Mucosa of descending colon (tissue), 3 donors: ENCODE results near the gene TBC1D1. TPM values are rescaled to one million over a fixed set of nuclear protein-coding genes. Genes with fewer than 3 reads are reported as not detected.
A peak's percentile ranks its signal among the peaks of the same experiment; 100 is the strongest.

ENCODE experiments used
- ATAC-seq: fragments of 200-7000 bp; cut with Tn5 transposase; one replicate; pipeline ENCODE4 v1.9.1; 2020; ENCODE audit warnings: mild to moderate bottlenecking, moderate library complexity
- DNase-seq, 3 donors: peaks; one replicate each; pipeline ENCODE4 v3.0.0-alpha.2; 2020
- H3K36me3 ChIP-seq: fragments of 200-600 bp; one replicate; pipeline ENCODE4 v1.8.0; 2021; ENCODE audit warnings: low read depth, mild to moderate bottlenecking
- H3K4me1 ChIP-seq: fragments of 200-600 bp; one replicate; pipeline ENCODE4 v1.8.0; 2021; ENCODE audit warnings: low read depth, mild to moderate bottlenecking
- H3K4me3 ChIP-seq: fragments of 200-600 bp; one replicate; pipeline ENCODE4 v1.8.0; 2021; ENCODE audit warnings: mild to moderate bottlenecking
- H3K9me3 ChIP-seq: fragments of 200-600 bp; one replicate; pipeline ENCODE4 v1.8.0; 2021; ENCODE audit warnings: mild to moderate bottlenecking
- intact Hi-C, 2 donors: fragments of 100-400 bp; cut with DNase I in 1 of 2; cut with micrococcal nuclease in 1 of 2; formaldehyde crosslinking; loops; one replicate each; pipeline versions ENCODE4 v1.11.0 to v1.11.1; 2022; cut with DNase I, micrococcal nuclease
- total RNA-seq, 3 donors: library from RNA; stranded (reverse); fragmentation: NEBNext Ultra II Directional in 2 of 3; extraction: Animal tissue kit (Norgen Biotek cat#: 25700) in 2 of 3; gene quantifications; one replicate each; pipeline versions ENCODE4 v1.2.1 to v1.2.4, GENCODE V29; 2021 to 2023
- TF ChIP-seq, protein P1 (sequence below): fragments of 200-600 bp; IDR thresholded peaks from one replicate; pipeline ENCODE4 v1.8.0; 2022; ENCODE audit warnings: antibody characterized with exemption, mild to moderate bottlenecking
- donor health status: DM: no; HTN: no; CAD: no; lungs with moderate emphysema.
- donor health status: DM: no; HTN: no; CAD: no.
- donor health status: DM: no; HTN: yes; CAD: no.

Gene TBC1D1
- total RNA-seq, 3 donors from 2014 or later = 50.2 to 249 (median 71.6) TPM

DNA sequence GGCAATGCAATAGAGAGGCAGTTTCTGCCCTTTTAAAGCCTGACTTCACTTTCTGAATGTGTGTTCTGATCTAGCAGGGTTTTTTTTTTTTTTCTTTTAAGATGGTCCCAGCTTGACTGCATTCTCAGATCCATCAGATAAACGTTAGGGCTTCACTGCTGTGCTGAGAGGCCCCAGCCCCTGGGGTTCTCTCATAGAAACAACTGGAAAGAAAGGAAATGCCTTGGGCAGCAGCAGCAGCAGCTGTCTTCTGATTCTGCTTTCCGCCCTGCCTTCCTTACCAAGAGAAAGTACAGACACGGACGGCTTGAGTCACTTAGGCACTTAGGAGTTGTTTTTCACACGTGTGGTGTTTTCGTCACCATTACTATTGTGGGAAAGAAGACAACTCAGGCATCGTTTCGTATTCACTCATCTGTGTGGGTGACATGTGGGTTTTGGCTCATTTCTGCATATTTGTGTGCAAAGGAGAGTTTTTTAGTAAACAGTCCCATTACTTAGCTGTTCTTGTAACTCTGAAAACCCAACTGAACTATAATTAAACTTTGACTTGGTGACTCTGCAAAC lies 241.3 kb downstream of the TBC1D1 start:
- peak; percentile 67 for ATAC-seq
- Histone ChIP-seq H3K9me3 (no peaks in the 10 kb centered on the region), H3K4me1 (peaks cover 46% of the 10 kb centered on the region), H3K36me3 (no peaks in the 10 kb centered on the region), H3K4me3 (no peak overlapping the region)
- DNase-seq = peak in 2 of 3 donors; percentile 48 to 68
- intact Hi-C loops = no loop called here
- TF ChIP-seq, protein P1, sequence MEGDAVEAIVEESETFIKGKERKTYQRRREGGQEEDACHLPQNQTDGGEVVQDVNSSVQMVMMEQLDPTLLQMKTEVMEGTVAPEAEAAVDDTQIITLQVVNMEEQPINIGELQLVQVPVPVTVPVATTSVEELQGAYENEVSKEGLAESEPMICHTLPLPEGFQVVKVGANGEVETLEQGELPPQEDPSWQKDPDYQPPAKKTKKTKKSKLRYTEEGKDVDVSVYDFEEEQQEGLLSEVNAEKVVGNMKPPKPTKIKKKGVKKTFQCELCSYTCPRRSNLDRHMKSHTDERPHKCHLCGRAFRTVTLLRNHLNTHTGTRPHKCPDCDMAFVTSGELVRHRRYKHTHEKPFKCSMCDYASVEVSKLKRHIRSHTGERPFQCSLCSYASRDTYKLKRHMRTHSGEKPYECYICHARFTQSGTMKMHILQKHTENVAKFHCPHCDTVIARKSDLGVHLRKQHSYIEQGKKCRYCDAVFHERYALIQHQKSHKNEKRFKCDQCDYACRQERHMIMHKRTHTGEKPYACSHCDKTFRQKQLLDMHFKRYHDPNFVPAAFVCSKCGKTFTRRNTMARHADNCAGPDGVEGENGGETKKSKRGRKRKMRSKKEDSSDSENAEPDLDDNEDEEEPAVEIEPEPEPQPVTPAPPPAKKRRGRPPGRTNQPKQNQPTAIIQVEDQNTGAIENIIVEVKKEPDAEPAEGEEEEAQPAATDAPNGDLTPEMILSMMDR = no peak

DNA sequence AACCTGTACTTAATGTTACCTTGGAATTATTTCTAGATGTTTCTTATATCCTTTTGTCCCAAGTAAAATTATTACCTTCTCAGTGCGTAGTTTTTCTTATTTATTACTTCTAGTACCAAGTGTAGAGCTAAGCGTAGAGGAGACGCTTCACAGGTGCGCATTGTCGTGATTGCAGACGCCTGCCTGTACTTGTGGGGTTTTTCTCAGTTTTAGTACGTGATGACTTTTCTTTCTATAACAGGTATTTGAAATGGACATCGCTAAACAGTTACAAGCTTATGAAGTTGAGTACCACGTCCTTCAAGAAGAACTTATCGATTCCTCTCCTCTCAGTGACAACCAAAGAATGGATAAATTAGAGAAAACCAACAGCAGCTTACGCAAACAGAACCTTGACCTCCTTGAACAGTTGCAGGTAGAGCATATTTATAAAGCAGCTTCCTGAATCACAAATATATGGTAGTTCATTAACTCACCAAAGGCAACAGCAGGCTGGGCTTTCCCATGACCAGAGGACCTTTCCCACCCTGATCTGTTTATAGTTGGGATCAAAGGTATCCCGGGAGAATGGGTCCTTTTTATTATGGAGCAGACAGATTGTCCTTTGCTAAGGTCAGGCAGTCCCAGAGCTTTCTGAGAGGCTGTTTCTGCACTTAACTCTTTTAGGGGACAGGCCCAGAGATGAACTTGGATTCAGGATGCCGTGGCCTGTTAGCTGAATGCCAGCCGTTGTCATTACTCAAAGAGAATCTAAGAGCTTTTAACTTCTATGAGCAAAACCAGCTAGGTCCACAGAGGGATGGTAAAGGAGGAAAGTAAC lies 242.2 kb downstream of the TBC1D1 start:
- peak in 1 of 3 donors; percentile 69 for DNase-seq
- intact Hi-C loops = no loop called here
- peak; percentile 86 for ATAC-seq

GRCh38 chr4:38133711-38134480 lies 243.0 kb downstream of the TBC1D1 start:
- peak; percentile 7 for ATAC-seq
- peak in 2 of 3 donors; percentile 52 to 60 for DNase-seq
- intact Hi-C loops = no loop called here
- Histone ChIP-seq H3K4me1 (peaks cover 42% of the 10 kb centered on the region), H3K4me3 (no peak overlapping the region), H3K36me3 (no peaks in the 10 kb centered on the region), H3K9me3 (no peaks in the 10 kb centered on the region)
- TF ChIP-seq, protein P1 = no peak

More for the DNA sequence above, 242.2 kb downstream of the TBC1D1 start:
- TF ChIP-seq, protein P1 = no peak
- H3K36me3 ChIP-seq = no peaks in the 10 kb centered on the region
- peak overlapping the region; percentile 3 for H3K4me3 ChIP-seq
- peaks cover 46% of the 10 kb centered on the region for H3K4me1 ChIP-seq
- no peaks in the 10 kb centered on the region for H3K9me3 ChIP-seq

- Histone ChIP-seq H3K9me3 (no peaks in the 10 kb centered on the region), H3K4me3 (no peak overlapping the region), H3K4me1 (peaks cover 36% of the 10 kb centered on the region), H3K36me3 (no peaks in the 10 kb centered on the region)
- intact Hi-C loops = no loop called here
- no peak for ATAC-seq
- TF ChIP-seq, protein P1 = no peak
- DNase-seq = no peak
Observed at GRCh38 chr4:38135201-38135600, 244.3 kb downstream of the TBC1D1 start.

GRCh38 chr4:38136604-38137003 lies 245.7 kb downstream of the TBC1D1 start:
- H3K4me3 ChIP-seq = no peak overlapping the region
- no peak for ATAC-seq
- intact Hi-C loops = no loop called here
- no peak for DNase-seq
- no peaks in the 10 kb centered on the region for H3K36me3 ChIP-seq
- no peaks in the 10 kb centered on the region for H3K9me3 ChIP-seq
- TF ChIP-seq, protein P1 = no peak
- peaks cover 29% of the 10 kb centered on the region for H3K4me1 ChIP-seq
